Tibial nerve (tissue), 4 donors: Measurements from ENCODE around the gene SCN2B.

Source experiments
- CTCF ChIP-seq, 5 experiments: fragments of 200-600 bp in 3 of 5; fragments of 450-650 bp in 2 of 5; sonication (generic) in 3 of 5; IDR thresholded peaks; one replicate each; pipeline ENCODE4 v1.5.1; 2016 to 2019; ENCODE audit warnings: antibody characterized with exemption in 5 of 5, mild to moderate bottlenecking in 3 of 5, moderate library complexity in 2 of 5
- EP300 ChIP-seq, 2 donors: sonication (generic); formaldehyde crosslinking; IDR thresholded peaks; one replicate each; pipeline ENCODE4 v1.6.1; 2017; ENCODE audit warnings: antibody characterized with exemption in 2 of 2, mild to moderate bottlenecking in 1 of 2
- POLR2A ChIP-seq, 2 donors: fragments of 450-650 bp; IDR thresholded peaks; one replicate each; pipeline ENCODE4 v1.6.1; 2017; ENCODE audit warnings: antibody characterized with exemption in 2 of 2, mild to moderate bottlenecking in 2 of 2, moderate library complexity in 2 of 2

DNA sequence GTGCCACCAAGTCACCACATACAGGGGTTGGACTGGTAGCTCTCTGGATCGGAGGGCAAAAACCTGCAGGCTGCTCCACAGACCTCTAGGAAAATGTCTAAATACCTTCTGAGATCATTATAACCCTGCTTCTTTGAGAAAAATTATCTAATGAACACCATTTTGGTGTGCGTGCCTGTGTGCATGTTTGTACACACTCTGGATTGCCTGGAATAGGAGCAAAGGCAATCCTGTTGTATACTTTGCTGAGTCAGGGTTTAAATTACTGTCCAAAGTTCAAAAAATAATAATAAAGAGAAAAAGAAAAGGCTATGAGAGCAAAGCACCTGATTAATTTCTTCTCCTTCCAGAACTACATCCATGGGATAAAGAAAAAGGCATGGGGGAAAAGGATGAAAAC lies 37.3 kb upstream of the SCN2B start:
- TF ChIP-seq CTCF (IDR thresholded peaks at IDR 0.05) (no peak), POLR2A (IDR thresholded peaks at IDR 0.05) (no peak), EP300 (IDR thresholded peaks at IDR 0.05) (no peak)
